Measurements from ENCODE around the gene EXOC4.

DNA sequence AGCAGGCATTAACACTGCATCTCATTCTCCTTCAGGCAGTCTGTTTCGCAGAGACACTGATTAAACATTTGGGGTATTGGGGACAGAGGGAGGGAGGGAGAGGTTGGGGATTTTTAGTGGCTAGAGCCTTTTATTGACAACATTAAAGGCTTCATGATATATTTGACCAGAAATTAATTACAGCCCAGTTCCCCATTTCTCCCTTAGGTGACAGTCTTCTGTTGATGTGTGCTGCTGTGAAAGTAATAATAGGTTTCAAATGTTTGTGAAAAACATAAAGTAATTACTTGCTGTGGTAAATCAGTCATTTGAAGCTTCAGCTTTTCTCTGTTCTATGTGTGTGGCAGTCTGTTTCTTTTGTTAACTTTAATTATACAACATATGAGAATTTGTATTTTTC is 769.0 kb downstream of the EXOC4 start:
- TF ChIP-seq, protein P1, sequence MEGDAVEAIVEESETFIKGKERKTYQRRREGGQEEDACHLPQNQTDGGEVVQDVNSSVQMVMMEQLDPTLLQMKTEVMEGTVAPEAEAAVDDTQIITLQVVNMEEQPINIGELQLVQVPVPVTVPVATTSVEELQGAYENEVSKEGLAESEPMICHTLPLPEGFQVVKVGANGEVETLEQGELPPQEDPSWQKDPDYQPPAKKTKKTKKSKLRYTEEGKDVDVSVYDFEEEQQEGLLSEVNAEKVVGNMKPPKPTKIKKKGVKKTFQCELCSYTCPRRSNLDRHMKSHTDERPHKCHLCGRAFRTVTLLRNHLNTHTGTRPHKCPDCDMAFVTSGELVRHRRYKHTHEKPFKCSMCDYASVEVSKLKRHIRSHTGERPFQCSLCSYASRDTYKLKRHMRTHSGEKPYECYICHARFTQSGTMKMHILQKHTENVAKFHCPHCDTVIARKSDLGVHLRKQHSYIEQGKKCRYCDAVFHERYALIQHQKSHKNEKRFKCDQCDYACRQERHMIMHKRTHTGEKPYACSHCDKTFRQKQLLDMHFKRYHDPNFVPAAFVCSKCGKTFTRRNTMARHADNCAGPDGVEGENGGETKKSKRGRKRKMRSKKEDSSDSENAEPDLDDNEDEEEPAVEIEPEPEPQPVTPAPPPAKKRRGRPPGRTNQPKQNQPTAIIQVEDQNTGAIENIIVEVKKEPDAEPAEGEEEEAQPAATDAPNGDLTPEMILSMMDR (IDR thresholded peaks at IDR 0.05 in 4 of 5, conservative IDR thresholded peaks at IDR 0.05 in 1 of 5) = no peak
- no peak for TF ChIP-seq POLR2A (IDR thresholded peaks at IDR 0.05)

Data from gastrocnemius medialis (tissue), 4 donors.